ENCODE data around the gene ACVR1.
"Not testable (repeated sequence)": the region's sequence is repeated elsewhere in the genome, so short reads cannot be mapped to it uniquely, and the experiment has no call there.

Gene ACVR1

DNA sequence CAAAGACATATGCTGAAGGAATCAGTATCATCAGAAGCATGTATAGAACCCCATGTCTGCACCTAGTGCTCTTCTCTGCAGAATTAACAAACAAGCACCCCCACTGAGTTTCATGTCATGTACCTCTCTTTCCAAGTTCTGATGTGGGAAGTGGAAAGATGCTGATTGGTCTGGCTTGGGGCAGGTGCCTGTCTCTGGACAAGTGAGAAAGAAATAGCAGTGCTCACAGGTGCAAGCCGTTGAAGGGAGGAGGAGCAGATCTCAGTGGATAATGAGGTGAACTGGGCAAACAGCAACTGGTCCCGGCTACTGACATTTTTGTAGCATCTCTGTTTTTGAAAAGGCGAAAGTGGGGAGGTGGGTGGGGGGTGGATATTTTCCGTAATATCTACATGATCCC, 17.5 kb upstream of the ACVR1 start:
- no peak for DNase-seq

DNA sequence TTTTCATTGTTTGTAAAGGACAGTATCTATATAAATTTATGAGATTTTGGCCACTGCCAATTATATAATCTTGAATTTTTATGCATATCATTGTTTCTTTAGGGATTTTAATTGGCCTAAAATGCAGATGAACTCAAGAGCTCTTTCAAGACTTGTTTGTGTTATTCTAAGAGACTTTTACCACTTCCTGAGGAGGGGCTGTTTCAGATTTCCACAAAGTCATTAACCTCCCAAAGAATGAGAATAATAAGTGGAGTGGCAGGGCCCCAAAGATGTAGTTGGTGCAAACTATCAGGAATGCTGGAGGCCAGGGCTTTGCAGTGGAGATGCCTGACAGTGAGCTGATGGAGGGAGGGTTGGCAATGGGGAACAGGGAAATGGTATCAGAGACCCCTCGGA, 15.5 kb upstream of the ACVR1 start:
- no peak for DNase-seq

DNA sequence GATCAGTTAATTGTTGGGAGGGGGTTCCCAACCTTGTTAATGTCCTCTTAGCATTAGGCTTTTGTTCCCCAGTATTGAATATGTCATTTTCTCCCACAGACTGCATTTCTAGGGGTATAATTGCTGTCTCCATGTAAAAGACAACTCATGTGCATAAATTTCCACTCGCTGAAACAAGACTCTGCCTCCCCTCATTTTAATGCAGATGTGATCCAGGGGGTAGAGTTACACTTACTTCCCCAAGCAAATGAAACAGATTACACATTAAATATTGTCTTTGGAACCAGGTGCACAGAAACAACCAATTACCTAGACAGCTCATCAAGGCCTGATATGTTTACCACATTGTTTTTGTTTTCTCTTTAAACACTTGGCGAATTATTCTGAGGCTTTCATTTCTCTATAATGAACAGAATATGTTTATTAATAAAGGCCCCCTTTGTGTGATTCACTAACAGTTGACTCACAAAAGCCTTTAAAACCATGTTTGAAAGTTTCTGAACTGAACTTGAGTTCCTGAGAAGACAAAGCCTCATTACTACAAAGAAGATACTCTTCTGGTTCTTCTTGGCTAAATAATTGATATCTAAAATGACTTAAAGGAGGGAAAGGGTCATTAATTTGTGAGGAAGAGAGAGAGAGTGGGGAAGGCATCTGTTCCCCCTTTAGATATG, 15.0 kb upstream of the ACVR1 start:
- no peak for DNase-seq

DNA sequence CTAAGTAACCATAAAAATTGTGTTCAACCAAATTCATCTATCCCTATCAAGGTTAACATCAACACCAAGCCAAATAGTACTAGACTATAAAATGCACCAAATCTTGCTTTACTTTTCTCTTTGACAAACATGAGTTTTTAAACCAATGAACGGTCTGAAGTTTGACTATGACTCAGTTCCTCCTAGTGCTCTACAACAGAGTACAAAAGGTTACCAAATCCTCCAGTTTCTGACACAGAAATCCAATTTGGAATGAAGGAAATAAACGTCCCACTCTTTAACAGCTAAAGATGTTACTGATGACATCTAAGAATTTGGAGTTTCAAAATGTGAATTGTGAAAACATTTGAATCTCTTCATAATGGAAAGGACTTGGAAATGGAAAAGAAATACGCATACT, 11.8 kb upstream of the ACVR1 start:
- DNase-seq = no peak

DNA sequence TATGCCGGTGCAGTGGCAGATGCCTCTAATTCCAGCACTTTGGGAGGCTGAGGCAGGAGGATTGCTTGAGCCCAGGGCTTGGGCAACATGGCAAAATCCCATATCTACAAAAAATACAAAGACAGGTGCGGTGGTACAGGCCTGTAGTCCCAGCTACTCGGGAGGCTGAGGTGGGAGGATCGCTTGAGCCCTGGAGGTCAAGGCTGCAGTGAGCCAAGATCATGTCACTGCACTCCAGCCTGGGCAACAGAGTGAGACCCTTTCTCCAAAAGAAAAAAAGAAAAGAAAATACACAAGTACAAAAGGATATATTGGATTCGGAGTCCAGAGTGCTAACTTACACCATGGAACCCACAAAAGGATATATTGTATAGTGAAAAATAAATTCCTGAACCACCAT, 8.4 kb upstream of the ACVR1 start:
- DNase-seq = not testable (repeated sequence)

DNA sequence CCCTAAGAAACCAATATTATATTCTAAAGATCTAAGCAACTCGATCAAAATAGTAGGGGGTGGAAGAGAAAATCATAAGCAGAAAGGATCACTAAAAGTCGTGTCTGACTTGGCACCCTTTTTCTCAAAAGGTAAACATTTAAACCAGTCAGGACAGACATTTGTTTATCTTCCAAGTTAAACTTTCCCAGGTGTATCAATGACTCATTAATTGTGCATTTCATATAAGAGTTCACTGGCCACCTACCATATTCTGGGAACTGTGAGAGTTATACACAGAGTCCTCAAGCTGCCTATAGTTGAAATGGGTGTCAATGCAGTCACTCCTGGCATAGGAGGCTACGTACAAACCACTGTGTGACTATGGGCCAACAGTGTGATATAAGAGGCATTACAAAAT, 4.8 kb upstream of the ACVR1 start:
- no peak for DNase-seq

DNA sequence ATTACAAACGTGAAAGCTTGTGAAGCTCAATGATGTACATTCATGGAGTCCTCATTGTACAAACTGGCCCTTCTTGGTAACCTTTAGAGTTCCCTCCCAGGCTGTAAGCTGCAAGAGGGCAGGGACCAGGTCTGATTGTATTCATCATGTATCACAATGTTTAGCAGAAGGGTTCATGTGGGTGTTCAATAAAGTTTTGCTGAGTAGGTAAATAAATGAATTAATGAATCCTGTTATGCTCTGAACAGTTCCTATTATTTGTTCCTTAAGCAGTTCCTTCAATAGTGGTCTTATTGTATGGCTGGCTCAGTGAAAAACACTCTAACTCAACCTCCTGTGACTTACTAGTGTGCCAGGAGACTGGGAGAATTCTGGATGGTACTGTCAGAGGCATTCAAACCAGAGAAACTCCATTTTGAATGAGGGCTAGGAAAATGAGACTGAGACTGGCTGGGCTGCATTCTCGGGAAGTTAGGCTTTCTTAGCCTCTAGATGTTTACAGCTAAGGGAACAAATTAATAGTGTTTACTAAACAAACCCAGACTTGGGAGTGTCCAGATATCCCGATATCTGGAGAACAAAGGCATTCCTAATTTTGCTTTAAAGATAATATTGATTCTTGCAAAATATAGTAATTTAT, 1.8 kb upstream of the ACVR1 start:
- DNase-seq = no peak

DNA sequence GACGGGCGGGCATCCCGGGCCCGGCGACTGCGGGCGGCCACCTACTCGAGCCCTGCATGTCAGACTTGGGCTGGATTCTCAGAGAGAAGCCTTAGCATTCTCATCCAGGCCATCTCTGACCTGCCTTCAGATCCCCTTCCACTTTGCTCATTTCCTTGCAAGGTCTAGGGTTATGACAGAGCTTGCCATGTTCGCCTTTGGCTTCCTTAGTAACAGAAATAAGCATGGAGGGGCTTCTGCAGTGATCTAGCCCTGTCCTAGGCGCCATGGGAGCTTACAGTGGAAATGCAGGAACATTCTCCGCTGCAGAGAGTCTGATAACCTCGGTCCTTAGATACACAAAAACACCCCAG, 632 bp upstream of the ACVR1 start:
- DNase-seq = no peak

DNA sequence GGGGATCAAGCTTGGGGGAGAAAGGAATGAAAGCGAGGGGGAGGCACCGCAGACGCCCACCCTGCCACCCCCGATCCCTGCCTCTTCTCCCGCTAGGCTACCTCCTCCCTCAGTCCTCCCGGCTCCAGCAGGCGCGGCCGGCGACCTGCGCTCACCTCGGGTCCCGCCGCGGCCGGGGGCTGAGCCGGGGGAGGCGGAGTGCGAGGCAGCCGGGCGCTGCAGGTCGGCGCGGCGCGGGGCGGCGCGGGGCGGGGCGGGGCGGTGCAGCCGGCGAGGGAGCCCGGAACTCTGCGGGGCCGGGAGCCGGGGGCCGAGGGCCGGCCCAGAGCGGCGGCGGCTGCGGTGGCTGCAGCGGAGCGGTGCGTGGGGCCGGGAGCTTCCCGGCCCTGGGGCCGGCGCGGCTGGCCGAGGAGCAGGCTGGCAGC, 477 bp downstream of the ACVR1 start:
- DNase-seq = no peak

DNA sequence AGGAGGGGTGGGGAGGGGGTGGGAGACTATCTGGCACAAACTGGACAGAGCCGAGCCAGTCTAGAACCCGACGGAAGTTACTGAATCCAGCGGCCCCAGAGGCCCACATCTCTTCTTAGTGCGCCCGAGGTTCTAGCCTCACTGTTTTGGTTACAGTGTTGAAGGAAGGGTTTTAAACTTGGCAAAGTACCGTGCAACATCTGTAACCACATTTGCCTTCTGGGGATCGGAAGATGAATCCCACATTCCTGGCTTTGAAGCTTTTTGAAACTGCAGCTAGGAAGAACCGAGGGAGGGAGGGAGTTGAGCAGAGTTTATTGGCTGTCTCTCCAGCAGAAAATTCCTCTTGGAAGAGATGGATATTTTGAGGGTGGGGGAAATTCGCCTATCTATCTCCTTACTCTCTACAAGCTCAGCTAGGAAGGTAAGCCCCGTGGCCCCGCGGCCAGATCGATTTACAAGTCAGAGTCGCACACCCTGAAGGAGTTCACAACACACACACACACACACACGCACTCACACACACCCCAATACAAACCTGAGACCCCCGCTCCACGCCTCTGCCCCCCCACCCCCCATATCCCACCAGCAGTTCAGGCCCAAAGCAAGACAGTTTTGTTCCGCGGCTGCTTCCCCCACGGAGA, 1.0 kb downstream of the ACVR1 start:
- no peak for DNase-seq

DNA sequence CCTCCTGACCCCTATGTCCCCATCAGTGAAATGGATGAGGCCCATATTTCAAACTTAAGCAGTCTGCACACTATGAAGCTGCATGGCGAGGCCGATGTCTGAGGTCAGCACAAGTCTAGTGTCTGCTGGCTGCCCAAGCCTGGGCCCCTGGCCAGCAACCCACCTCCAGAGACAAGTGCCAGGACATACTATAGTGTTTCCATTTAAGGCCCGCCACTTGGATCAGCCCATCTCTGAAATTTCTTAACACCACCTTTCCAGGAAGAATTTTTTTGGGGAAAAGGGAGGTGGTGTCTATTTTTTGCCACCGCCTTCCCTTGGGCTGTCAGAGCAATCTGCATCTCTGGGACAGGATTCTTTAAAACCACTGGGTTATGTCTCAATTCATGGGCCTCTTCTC, 1.8 kb downstream of the ACVR1 start:
- DNase-seq = no peak

DNA sequence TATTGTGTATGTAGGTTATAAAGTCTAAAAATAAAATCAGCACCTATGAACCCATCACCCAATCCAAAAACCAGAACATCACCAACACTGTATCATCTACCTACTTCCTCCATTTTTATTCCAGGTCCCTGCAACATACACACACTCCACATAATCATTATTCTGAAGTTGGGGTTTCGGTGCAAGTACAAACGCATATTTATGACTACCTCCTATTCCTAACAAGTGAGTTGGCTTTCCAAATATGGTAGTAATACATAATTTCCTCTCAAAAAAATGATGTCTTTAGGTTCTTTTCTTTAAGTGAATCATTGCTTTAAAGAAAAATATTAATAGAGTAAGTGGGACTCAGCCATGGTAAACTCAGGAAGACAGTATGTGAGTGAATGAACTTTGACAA, 3.3 kb downstream of the ACVR1 start:
- no peak for DNase-seq

DNA sequence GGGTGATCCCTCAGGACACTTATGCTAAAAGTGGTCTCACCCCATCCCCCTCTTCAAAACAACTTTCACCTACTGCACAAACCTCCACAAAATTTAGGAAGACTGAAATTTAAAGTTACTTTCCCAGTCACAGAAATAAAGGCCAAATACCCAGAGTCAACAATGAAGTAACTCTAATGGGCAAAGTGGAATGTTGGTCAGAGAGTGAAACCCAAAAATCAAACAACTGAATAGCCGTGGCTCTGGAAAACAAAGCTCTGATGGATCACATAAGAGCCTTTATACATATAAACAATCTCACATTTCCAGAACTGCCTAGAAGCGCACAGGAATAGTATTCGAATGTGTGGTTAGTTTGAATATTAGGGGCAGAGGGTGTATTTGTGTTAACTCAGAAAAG, 4.7 kb downstream of the ACVR1 start:
- no peak for DNase-seq

DNA sequence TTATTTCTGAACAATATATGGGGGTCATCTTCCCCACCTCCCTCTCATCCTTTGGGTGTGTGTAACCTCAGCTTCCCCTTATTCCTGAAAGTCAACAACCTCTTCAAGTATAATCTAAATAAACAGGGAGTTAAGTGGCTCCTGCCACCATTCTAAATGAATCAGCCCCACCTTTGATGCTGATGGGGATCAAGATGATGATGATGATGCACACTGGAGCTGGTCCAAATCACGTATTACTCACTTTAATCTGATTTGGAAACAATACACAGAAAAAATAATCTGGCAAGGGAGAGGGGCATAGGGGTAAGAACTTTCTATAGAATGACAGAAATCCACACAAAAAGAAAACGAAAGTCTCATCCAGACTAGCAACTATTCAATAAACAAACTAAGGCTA, 7.1 kb downstream of the ACVR1 start:
- no peak for DNase-seq

DNA sequence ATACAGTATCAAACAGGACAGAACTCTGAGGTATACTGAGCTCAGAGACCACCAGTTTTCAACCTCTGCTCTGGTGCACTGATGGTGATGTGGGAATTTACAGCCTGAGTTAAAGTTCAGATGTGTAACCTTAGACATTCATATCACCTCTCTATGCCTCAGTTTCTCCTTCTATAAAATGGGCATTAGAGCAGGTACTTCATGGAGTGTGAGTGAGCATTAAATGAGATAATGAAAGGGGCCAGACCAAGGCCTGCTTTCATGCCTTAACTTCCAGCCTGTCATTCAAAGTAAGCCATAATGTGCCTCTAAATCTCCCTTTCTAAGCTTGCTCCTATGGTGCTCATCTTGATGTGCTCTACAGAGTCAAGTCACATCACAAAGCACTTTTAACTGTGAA, 8.4 kb downstream of the ACVR1 start:
- DNase-seq = no peak

DNA sequence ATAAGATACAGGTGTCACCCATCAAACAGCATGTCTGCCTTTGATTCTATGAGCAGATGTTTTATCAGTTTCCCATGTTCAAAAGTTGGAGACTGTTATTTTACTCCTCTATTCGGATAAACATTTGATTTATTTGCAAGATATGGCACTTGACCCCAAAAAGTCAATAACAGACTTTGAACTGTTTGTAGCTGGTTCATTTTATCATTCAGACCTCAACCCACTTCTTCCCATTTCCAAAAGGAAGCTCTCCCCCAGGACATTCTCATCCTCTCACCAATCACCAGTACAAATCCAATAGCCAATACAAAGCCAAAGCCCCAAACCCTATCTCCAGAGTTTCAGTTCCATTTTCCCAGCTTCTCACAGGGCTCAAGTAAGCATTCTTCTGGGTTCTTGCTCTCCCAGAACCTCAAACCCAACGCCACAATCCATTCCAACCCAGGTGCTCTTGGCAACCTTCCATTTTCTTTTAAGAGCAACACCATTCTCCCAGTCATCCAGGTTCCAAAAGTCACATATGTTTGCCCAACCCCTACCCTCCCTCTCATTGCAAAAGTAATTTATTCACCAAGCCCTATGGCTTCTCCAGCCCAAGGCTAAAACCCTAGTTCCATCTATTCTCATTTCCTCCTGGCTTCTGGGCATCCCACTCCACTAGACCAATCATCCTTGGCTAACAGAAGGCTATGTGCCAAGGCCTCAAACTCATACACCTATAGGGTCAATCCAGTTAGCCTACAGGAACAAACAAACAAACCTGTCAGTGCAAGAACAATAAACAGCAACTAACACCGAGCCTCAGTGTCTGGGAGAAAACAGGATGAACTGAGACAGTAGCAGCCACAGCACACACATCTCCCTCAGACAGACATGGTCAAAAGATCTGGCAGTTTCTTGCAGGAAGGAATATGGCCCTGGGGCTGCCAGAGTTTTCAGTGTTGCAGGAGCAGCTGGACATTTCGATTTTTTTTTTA, 9.2 kb downstream of the ACVR1 start:
- no peak for DNase-seq

DNA sequence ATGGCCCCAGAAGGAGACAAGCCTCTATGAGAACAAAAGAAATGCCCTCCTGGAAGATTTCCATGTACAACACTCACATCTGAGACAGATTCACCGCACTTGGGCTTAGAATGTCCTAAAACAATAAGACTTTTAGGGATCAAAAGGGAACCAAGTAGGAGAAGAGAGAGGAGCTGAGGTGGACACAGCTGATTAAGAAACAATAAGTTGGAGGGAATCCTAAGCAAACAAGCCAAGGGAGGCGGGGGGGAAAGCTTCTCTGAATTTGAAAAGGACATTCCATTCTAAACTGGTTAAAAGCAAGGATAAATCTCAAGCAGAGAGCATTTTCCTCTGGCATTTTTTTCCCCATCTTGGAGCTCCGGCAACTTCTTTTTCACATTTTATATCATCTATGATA, 9.9 kb downstream of the ACVR1 start:
- DNase-seq = no peak

DNA sequence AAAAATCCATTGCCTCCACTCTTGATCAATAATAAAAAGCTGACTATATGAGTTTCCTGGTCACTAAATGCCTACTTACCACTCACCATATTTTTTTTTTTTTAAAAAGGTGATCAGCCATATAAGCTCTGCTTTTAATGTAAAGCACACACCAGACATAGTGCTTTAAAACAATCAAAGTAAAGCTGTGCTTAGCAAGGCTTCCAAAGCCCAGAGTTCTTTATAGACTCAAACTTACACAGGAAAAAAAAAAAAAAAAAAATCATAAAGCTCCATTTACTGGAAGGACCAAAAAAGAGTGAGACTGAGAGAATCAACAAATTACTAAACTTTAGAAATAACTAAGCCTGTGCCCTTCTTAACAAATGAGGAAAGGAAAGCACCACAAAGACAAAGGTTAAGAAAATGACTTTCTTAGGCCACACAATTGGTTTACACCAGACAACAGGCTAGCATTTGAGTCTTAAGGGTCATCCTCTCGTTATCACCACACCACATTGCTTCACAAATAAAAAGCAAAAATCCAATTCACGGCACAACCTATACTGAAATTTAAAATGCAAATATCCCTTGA, 11.2 kb downstream of the ACVR1 start:
- no peak for DNase-seq

DNA sequence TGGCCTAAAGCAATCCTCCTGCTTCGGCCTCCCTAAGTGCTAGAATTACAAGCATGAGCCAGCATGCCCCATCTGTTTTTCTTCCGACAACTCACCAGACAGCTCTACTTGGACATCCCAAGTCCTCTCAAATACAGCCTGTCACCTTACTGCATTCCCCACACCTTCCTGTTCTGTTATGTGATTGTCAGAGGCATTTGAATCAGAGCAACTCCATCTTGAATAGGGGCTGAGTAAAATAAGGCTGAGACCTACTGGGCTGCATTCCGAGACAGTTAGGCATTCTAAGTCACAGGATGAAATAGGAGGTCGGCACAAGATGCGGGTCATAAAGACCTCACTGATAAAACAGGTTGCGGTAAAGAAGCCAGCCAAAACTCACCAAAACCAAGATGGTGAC, 17.3 kb downstream of the ACVR1 start:
- DNase-seq = no peak

DNA sequence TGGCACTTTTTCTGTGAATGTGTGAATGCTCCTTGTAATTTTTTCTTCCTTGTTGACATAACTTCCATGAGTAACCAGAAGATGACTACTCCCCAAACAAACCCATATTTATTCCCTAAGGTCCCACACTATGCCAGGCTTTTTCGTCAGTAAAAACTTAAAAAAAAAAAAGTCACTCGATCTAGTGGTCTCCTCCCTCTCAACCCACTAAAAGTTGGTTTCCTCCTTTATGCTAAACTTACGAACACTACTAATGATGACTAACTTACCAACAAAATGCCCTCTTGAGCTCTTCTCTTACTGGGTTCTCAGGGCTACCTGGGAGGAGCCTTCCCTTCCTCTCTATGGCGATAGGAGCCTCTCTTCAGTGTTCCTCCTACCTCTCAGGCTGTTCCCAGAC, 18.2 kb downstream of the ACVR1 start:
- DNase-seq = no peak

DNA sequence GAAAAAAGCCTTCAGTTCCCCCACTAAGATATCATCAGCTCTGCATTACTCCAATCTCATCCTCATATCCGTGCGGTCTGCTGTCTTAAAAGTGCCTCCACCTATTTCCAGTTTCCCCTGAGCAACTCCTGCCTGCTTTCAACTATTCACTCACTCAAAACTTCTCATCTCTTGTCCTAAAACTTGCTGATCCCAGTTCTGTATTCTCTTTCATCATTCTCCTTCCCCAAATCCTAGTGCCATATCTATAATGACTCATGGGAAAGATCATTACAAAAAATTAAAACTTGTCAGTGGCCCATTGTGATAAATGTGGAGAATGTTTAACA, 20.0 kb downstream of the ACVR1 start:
- DNase-seq = no peak

DNA sequence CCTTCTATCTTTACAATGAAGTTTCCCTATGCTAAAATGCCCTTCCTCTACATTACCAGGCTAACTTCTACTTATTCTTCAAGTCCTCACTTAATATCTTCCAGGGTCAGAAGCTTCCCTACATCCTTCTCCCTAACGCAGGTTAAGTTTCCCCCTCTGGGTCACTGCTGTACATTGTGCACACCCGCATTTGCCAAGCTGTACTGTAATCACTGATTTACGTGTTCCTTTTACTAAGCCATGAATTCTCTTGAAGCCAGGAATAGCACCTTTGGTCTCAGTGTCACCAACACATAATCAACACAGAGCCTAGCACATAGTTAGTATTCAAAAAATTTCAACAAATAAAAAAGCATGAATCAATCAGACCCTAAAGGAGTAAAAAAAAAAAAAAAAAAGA, 22.3 kb downstream of the ACVR1 start:
- no peak for DNase-seq

DNA sequence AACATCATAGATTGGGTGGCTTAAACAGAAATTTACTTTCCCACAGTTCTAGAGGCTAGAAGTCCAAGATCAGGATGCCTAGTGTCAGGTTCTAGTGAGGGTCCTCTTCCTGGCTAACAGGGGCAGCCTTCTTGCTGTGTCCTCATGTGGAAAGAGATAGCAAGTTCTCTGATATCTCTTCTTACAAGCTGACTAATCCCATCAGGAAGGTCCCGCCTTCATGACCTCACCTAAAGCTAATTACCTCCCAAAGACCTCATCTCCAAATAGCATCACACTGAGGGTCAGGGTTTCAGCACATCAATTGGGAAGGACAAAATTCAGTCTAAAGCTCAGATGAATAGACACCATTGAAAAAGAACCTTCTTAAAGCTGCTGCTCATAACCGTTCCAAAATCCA, 22.9 kb downstream of the ACVR1 start:
- DNase-seq = no peak
